LNCaP clone FGC (cell line): ENCODE data around the gene STH.
"Not testable (repeated sequence)": the region's sequence is repeated elsewhere in the genome, so short reads cannot be mapped to it uniquely, and the experiment has no call there.

Experiments used
- DNase-seq: peaks from one replicate; pipeline ENCODE4 v3.0.0-alpha.2; 2011; ENCODE audit warnings: low read depth
- H3K4me3 ChIP-seq: 2 replicates; pipeline ENCODE4 v1.5.1; 2011; ENCODE audit warnings: mild to moderate bottlenecking, low read depth, low read length, control low read depth
- CTCF ChIP-seq: IDR thresholded peaks from 2 replicates; pipeline ENCODE4 v1.5.1; 2012; ENCODE audit warnings: mild to moderate bottlenecking; ENCODE audit not compliant: control insufficient read depth, insufficient read depth; ENCODE audit errors: extremely low read depth

STH gene

GRCh38 chr17:45953561-45953960 lies 45.5 kb upstream of the STH start:
- no peak overlapping the region for H3K4me3 ChIP-seq
- no peak for DNase-seq
- no peak for TF ChIP-seq CTCF

GRCh38 chr17:45954914-45955313 lies 44.1 kb upstream of the STH start:
- no peak overlapping the region for H3K4me3 ChIP-seq
- DNase-seq: no peak
- no peak for TF ChIP-seq CTCF

- DNase-seq: no peak
- TF ChIP-seq CTCF: no peak
- no peak overlapping the region for H3K4me3 ChIP-seq
Observed at GRCh38 chr17:45955326-45955725, 43.7 kb upstream of the STH start.

- no peak overlapping the region for H3K4me3 ChIP-seq
- TF ChIP-seq CTCF: no peak
Observed at GRCh38 chr17:45956090-45956489, 43.0 kb upstream of the STH start.

GRCh38 chr17:45956746-45957145 lies 42.3 kb upstream of the STH start:
- H3K4me3 ChIP-seq, DNase-seq: not testable (repeated sequence)

More at GRCh38 chr17:45956090-45956489, 43.0 kb upstream of the STH start:
- no peak for DNase-seq

GRCh38 chr17:45958307-45958706 lies 40.7 kb upstream of the STH start:
- H3K4me3 ChIP-seq: no peak overlapping the region
- DNase-seq: no peak
- no peak for TF ChIP-seq CTCF

- no peak overlapping the region for H3K4me3 ChIP-seq
- DNase-seq: no peak
- no peak for TF ChIP-seq CTCF
Observed at GRCh38 chr17:45958994-45959665, 39.9 kb upstream of the STH start.
